Caco-2 (cell line): Measurements from ENCODE around the gene DIS3L2. TPM values are rescaled to one million over a fixed set of nuclear protein-coding genes. Genes with fewer than 3 reads are reported as not detected.

Source experiments
- BruUV-seq: library from RNA; stranded (reverse); fragments of 400-500 nt; replicated peaks from 2 replicates; lab custom pipeline; 2021; lab: Mats Ljungman, UMichigan
- CTCF ChIA-PET: fragments of 300-600 bp; sonication (Branson Sonifier 250); formaldehyde crosslinking; loops from one replicate; lab custom pipeline; 2022; ENCODE audit warnings: antibody characterized with exemption; lab: Charles Lee
- POLR2A ChIA-PET: fragments of 300-600 bp; sonication (Branson Sonifier 250); formaldehyde crosslinking; loops from one replicate; lab custom pipeline; 2022; ENCODE audit warnings: antibody characterized with exemption; lab: Charles Lee
- DNase-seq, 2 experiments: peaks; one replicate each; pipeline versions ENCODE4 v3.0.0 to v3.0.0-alpha.2; 2020 to 2022
- H3K27me3 ChIP-seq: replicated peaks from 2 replicates; pipeline ENCODE4 v1.6.0; 2011; ENCODE audit warnings: low read length; ENCODE audit not compliant: control insufficient read depth, insufficient read depth
- H3K36me3 ChIP-seq: 2 replicates; pipeline ENCODE4 v1.5.1; 2011; ENCODE audit warnings: low read length; ENCODE audit not compliant: control insufficient read depth, insufficient read depth
- H3K4me1 ChIP-seq: fragments of 250-450 bp; sonication (Bioruptor Pico); 2 replicates; pipeline ENCODE4 v1.5.1; 2020; ENCODE audit warnings: mild to moderate bottlenecking
- H3K4me3 ChIP-seq: 2 replicates; pipeline ENCODE4 v1.5.1; 2011; ENCODE audit warnings: low read depth, mild to moderate bottlenecking, control low read depth, low read length
- H3K9me3 ChIP-seq: fragments of 250-450 bp; sonication (Bioruptor Pico); 2 replicates; pipeline ENCODE4 v1.5.1; 2020; ENCODE audit warnings: mild to moderate bottlenecking, moderate library complexity
- H3K27ac Mint-ChIP-seq: one replicate; pipeline ENCODE4 v1.8.0; 2022; ENCODE audit warnings: mixed read lengths; ENCODE audit not compliant: unreplicated experiment
- H3K27me3 Mint-ChIP-seq: one replicate; pipeline ENCODE4 v1.8.0; 2022; ENCODE audit warnings: mixed read lengths; ENCODE audit not compliant: insufficient read depth, unreplicated experiment
- H3K36me3 Mint-ChIP-seq: one replicate; pipeline ENCODE4 v1.8.0; 2022; ENCODE audit warnings: mild to moderate bottlenecking, mixed read lengths; ENCODE audit not compliant: insufficient read depth, unreplicated experiment
- H3K4me1 Mint-ChIP-seq: one replicate; pipeline ENCODE4 v1.8.0; 2022; ENCODE audit warnings: low read depth, mixed read lengths; ENCODE audit not compliant: unreplicated experiment
- H3K4me3 Mint-ChIP-seq: one replicate; pipeline ENCODE4 v1.8.0; 2022; ENCODE audit warnings: mild to moderate bottlenecking, moderate library complexity, mixed read lengths; ENCODE audit not compliant: unreplicated experiment
- H3K9me3 Mint-ChIP-seq: one replicate; pipeline ENCODE4 v1.8.0; 2022; ENCODE audit warnings: mixed read lengths; ENCODE audit not compliant: unreplicated experiment
- intact Hi-C: fragments of 100-400 bp; cut with micrococcal nuclease; formaldehyde crosslinking; loops from one replicate; pipeline ENCODE4 v1.10.0; 2022; ENCODE audit not compliant: unreplicated experiment
- total RNA-seq: library from RNA; stranded (reverse); gene quantifications from 2 replicates; pipeline ENCODE4 v1.2.3, GENCODE V29; 2022
- TF ChIP-seq, protein P1 (sequence below), 2 experiments: fragments of 200-600 bp in 1 of 2; IDR thresholded peaks; 1 replicate in 1 of 2; 2 replicates in 1 of 2; pipeline versions ENCODE4 v1.5.1 to v1.8.0; 2011 to 2022; ENCODE audit warnings: antibody characterized with exemption in 1 of 2, control low read depth in 1 of 2, inconsistent platforms in 1 of 2, low read depth in 1 of 2, low read length in 1 of 2, mild to moderate bottlenecking in 1 of 2, moderate library complexity in 1 of 2; ENCODE audit not compliant: insufficient read depth in 1 of 2, severe bottlenecking in 1 of 2, unreplicated experiment in 1 of 2

The DIS3L2 gene
- total RNA-seq, 1 experiment from 2014 or later = 15.5 TPM

DNA sequence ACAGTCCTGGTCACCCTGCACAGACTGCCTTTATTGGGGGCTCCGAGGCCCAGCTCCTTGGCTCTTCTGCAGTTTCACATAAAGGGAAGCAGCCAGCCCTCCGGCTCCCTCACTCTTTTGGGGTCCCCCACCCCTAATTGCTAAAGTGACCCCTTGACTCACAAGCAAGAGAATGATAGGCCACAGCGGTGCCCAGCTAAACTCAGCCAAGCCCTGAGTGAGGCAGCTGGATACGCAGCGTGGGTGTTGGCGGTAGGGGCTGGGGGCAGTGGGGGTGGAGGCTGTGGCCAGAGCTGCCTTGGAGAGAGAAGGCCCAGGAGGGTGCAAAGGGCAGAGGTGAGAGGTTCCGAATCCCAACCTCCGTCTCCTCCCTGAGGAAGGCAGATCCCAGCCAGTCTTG is 391.6 kb downstream of the DIS3L2 start:
- intact Hi-C loops = no loop called here
- no TSS peak for BruUV-seq
- Histone ChIP-seq H3K4me1 (peaks cover 6% of the 10 kb centered on the region), H3K36me3 (no peaks in the 10 kb centered on the region), H3K9me3 (no peaks in the 10 kb centered on the region), H3K27me3 (no peaks in the 10 kb centered on the region), H3K4me3 (no peak overlapping the region)
- DNase-seq = peak in 1 of 2 experiments; percentile 11
- Mint-ChIP-seq H3K4me3 (no peak overlapping the region), H3K27me3 (no peaks in the 10 kb centered on the region), H3K9me3 (no peaks in the 10 kb centered on the region), H3K4me1 (no peaks in the 10 kb centered on the region), H3K27ac (no peak overlapping the region), H3K36me3 (no peaks in the 10 kb centered on the region)
- TF ChIP-seq, protein P1, sequence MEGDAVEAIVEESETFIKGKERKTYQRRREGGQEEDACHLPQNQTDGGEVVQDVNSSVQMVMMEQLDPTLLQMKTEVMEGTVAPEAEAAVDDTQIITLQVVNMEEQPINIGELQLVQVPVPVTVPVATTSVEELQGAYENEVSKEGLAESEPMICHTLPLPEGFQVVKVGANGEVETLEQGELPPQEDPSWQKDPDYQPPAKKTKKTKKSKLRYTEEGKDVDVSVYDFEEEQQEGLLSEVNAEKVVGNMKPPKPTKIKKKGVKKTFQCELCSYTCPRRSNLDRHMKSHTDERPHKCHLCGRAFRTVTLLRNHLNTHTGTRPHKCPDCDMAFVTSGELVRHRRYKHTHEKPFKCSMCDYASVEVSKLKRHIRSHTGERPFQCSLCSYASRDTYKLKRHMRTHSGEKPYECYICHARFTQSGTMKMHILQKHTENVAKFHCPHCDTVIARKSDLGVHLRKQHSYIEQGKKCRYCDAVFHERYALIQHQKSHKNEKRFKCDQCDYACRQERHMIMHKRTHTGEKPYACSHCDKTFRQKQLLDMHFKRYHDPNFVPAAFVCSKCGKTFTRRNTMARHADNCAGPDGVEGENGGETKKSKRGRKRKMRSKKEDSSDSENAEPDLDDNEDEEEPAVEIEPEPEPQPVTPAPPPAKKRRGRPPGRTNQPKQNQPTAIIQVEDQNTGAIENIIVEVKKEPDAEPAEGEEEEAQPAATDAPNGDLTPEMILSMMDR (IDR thresholded peaks at IDR 0.05; ENCODE audit: insufficient read depth in 1 of 2, low read depth in 1 of 2, low read length in 1 of 2, severe bottlenecking in 1 of 2, unreplicated experiment in 1 of 2) = no peak
- ChIA-PET CTCF (interaction anchor here (0.5 kb wide), 1 partner anchor 579 kb away, joined by 3 read pairs; no protein-coding TSS in a partner anchor), POLR2A (no interaction called here)

DNA sequence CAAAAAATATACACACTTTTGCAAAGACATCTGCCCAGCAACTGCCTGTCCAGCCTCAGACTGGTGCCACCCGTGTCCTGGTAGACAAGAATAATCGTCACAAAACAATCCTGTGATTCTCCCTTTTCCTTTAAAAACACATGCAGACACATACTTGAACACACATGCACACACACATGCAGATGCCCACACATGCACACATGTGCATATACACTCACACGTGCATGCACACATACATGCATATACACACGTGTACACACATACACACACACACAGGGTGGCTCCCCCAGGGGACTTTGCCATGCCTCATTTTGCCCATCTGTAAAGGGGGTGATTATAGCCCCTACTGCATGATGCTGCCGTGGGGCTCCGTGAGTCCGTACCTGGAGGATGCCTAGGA is 392.1 kb downstream of the DIS3L2 start:
- ChIA-PET POLR2A (interaction anchor here (0.6 kb wide), 1 partner anchor 654 kb away, joined by 3 read pairs; no protein-coding TSS in a partner anchor), CTCF (interaction anchor here (0.6 kb wide), 1 partner anchor 80 kb away, joined by 3 read pairs; no protein-coding TSS in a partner anchor)
- Mint-ChIP-seq H3K9me3 (no peaks in the 10 kb centered on the region), H3K27ac (no peak overlapping the region), H3K4me3 (no peak overlapping the region), H3K27me3 (no peaks in the 10 kb centered on the region), H3K4me1 (no peaks in the 10 kb centered on the region), H3K36me3 (no peaks in the 10 kb centered on the region)
- H3K4me3 ChIP-seq = no peak overlapping the region
- no peaks in the 10 kb centered on the region for H3K9me3 ChIP-seq
- intact Hi-C loops = no loop called here
- no peak for DNase-seq
- H3K36me3 ChIP-seq = no peaks in the 10 kb centered on the region
- peaks cover 6% of the 10 kb centered on the region for H3K4me1 ChIP-seq
- TF ChIP-seq, protein P1 (IDR thresholded peaks at IDR 0.05; ENCODE audit: insufficient read depth in 1 of 2, low read depth in 1 of 2, low read length in 1 of 2, severe bottlenecking in 1 of 2, unreplicated experiment in 1 of 2) = no peak
- no TSS peak for BruUV-seq
- H3K27me3 ChIP-seq = no peaks in the 10 kb centered on the region

DNA sequence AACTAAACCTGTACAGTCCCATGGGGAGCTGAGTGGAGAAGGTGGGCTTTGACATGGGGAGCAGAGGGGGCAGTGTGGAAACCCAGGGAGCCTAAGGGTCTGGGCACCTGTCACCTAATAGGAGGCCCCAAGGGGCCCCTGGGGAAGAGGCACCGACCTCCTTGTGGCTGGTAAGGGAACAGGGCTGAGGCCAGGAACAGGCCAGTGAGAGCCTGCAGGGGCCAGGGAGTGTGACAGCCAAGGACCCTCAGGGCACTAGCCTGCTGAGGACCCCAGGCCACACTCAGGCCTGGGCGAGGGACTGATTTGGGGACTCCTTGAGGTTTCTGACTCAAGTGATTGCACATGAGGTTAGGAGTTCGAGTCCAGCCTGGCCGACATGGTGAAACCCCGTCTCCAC is 392.6 kb downstream of the DIS3L2 start:
- POLR2A ChIA-PET = interaction anchor here (0.6 kb wide), 1 partner anchor 654 kb away, joined by 3 read pairs; no protein-coding TSS in a partner anchor
- DNase-seq = peak in 1 of 2 experiments; percentile 5
- H3K4me1 Mint-ChIP-seq = no peaks in the 10 kb centered on the region
- no TSS peak for BruUV-seq
- TF ChIP-seq, protein P1 (IDR thresholded peaks at IDR 0.05; ENCODE audit: insufficient read depth in 1 of 2, low read depth in 1 of 2, low read length in 1 of 2, severe bottlenecking in 1 of 2, unreplicated experiment in 1 of 2) = no peak
- intact Hi-C loops = no loop called here
- H3K4me3 Mint-ChIP-seq = no peak overlapping the region
- Histone ChIP-seq H3K4me3 (no peak overlapping the region), H3K27me3 (no peaks in the 10 kb centered on the region), H3K4me1 (peaks cover 6% of the 10 kb centered on the region), H3K9me3 (no peaks in the 10 kb centered on the region), H3K36me3 (no peaks in the 10 kb centered on the region)
- CTCF ChIA-PET = interaction anchor here (0.6 kb wide), 1 partner anchor 80 kb away, joined by 3 read pairs; no protein-coding TSS in a partner anchor
- H3K9me3 Mint-ChIP-seq = no peaks in the 10 kb centered on the region
- H3K36me3 Mint-ChIP-seq = no peaks in the 10 kb centered on the region
- H3K27me3 Mint-ChIP-seq = no peaks in the 10 kb centered on the region
- no peak overlapping the region for H3K27ac Mint-ChIP-seq
